GM12873 (cell line): ENCODE measurements around the gene C10orf90.

Source experiments
- TF ChIP-seq, protein P1 (sequence below): IDR thresholded peaks from 2 replicates; pipeline ENCODE4 v1.5.1; 2012; ENCODE audit warnings: low read depth, mild to moderate bottlenecking, moderate library complexity, low read length, control low read depth; ENCODE audit not compliant: insufficient read depth; ENCODE audit errors: missing control alignments

C10orf90 gene, protein sequence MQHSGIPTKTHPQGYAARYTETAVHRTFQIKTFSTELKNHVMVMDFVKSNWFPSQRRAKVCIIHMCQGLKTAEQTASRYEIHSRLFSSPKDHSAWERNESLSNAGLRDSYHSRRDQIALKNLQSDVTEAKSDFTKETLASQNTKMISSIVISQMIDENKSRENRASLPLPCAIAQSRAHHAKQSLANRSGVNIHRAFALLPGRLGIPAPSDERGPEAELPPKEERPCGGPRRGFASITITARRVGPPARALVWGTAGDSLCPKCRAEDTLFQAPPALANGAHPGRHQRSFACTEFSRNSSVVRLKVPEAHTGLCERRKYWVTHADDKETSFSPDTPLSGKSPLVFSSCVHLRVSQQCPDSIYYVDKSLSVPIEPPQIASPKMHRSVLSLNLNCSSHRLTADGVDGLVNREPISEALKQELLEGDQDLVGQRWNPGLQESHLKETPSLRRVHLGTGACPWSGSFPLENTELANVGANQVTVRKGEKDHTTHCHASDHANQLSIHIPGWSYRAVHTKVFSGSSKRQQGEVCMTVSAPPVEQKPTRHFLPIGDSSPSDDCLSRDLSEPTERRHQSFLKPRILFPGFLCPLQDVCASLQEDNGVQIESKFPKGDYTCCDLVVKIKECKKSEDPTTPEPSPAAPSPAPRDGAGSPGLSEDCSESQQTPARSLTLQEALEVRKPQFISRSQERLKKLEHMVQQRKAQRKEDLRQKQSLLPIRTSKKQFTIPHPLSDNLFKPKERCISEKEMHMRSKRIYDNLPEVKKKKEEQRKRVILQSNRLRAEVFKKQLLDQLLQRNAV

DNA sequence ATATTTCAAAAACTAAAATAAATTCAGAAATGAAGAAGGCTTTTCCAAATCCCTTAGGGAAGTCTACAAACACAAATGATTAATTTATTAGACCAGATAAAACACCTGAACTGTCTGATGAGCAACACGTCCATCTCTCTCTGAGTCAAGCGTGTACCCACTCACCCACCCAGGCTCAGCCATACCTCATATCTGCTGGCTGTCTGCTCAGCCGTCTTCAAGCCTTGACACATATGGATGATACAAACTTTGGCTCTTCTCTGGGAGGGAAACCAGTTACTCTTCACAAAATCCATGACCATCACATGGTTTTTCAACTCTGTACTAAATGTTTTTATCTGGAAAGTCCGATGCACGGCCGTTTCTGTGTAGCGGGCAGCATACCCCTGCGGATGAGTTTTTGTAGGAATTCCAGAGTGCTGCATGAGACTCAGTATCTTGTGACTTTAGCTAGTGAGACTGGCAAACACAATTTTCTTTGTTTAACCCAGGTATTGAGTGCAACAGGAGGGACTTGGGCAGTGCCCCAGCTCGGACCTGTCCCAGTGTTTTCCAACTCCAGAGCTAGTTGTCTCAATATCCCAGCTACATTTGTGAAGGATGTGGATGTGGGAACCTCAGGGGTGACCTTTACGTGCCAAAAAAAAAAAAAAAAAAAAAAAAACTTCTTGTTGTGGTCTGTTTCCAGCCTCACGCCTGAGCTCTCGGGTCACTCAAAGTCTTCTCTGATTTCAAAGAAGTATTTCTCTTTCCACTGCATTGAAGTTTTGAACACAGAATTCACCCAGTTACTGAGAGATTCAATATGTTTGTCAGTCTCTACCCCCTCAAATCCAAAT, at the start of gene C10orf90:
Gene C10orf90 (minus strand): TSS at position 638 of the 839 bp plus-strand sequence. CDS start 213 bp downstream, at position 425.
- TF ChIP-seq, protein P1, sequence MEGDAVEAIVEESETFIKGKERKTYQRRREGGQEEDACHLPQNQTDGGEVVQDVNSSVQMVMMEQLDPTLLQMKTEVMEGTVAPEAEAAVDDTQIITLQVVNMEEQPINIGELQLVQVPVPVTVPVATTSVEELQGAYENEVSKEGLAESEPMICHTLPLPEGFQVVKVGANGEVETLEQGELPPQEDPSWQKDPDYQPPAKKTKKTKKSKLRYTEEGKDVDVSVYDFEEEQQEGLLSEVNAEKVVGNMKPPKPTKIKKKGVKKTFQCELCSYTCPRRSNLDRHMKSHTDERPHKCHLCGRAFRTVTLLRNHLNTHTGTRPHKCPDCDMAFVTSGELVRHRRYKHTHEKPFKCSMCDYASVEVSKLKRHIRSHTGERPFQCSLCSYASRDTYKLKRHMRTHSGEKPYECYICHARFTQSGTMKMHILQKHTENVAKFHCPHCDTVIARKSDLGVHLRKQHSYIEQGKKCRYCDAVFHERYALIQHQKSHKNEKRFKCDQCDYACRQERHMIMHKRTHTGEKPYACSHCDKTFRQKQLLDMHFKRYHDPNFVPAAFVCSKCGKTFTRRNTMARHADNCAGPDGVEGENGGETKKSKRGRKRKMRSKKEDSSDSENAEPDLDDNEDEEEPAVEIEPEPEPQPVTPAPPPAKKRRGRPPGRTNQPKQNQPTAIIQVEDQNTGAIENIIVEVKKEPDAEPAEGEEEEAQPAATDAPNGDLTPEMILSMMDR = no peak

DNA sequence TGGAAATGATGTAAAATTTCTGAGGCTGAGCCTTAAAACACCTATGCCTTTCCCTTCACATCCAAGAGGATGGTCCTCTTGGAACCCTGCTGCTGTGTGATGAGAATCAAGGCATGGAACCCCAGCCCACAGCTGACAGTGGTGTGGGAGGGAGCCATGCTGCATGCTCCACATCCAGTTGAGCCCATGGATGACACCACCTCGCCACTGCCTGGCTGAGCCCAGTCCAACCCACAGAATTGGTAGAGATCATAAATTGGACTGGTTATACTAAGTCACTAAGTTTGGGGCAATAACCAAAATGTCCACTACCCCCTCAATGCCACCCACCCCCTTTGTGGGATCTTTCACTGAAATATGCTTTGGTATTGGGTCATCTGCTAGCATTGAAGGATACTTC, 45.9 kb upstream of the C10orf90 start:
- TF ChIP-seq, protein P1 = no peak

DNA sequence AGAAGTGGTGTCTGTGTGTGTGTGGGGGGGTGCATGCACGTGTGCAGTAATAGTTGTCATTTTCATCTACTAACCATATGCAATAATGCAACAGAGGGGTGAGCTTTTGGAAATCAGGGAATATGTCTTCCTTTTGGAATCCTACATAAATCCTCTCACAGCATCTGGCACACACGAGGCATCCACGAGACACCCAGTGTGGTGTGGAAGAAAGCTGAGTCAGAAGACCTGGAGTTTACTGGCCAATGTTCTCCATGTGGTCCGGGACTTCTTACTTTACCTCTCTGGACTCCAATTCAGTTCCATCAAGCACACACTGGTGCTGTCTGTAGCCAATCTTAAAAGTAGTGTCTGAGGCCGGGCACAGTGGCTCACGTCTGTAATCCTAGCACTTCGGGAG, 43.1 kb upstream of the C10orf90 start:
- TF ChIP-seq, protein P1 = no peak

DNA sequence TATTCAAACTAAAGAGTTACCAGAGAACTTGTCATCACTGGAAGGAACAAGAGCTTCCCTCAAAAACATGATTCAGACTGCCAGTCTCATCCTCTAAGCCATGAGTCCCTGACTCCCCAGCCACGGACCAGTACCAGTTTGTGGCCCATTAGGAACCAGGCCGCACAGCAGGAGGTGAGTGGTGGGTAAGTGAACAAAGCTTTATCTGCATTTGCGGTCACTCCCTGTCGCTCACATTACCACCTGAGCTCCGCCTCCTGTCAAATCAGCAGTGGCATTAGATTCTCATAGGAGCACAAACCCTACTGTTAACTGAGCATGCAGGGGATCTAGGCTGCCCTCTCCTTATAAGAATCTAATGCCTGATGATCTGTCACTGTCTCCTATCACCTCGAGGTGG, 42.2 kb upstream of the C10orf90 start:
- TF ChIP-seq, protein P1 = no peak

DNA sequence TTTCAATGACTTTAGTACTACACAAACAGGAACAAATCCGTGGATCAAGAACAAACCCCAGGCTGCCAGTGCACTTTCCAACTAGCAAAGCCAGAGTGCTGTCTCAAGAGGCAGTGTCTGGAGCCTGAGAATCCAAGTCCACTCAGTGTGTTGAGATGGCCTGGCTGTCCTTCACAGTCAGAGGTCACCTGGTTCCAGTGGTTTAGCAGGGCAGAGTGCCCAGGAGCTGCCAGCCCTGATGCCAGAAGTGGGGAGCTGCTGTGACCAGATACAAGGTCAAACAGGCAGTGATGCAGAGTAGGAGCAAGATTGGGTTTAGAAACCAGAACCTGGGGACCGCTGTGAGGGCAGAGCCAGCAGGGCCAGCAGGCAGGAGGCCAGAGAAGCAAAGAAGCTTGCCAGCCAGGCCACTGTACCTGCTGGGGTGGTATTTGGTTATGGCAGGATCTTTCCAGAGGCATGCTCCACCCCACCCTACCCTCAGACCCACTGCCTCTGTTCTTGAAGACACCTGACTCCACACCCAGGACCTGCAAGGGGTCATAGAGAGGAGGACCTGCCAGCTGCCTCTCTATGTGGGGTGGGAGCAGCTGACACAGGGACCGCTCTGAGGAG, 35.6 kb upstream of the C10orf90 start:
- TF ChIP-seq, protein P1 = no peak

DNA sequence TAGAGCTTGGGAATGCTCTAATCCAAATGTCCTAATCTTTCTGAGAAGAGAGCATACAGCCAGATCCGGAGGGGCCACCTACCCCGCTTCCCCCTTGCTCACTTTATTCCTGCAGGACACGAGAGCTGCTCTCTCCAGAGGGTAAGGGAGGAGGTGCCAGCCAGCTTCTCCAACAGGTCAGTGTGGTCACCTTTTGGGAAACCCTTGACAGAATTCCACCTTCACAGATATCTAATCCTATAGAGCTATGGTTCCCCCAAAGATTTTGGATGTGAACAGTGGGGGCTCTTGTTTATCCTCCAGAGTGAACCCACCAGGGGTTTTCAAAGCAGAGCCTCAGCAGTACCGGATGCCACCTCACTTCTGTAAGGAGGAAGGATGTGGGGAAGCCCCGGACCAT, 34.6 kb upstream of the C10orf90 start:
- TF ChIP-seq, protein P1 = no peak
